GM21723 (cell line): ENCODE results near the gene PM20D1.

ENCODE experiments used
- ATAC-seq: cut with Tn5 transposase; IDR thresholded peaks from one replicate; pipeline ENCODE4 v1.9.1; 2021; ENCODE audit warnings: mild to moderate bottlenecking, moderate library complexity; ENCODE audit not compliant: unreplicated experiment

Gene PM20D1

DNA sequence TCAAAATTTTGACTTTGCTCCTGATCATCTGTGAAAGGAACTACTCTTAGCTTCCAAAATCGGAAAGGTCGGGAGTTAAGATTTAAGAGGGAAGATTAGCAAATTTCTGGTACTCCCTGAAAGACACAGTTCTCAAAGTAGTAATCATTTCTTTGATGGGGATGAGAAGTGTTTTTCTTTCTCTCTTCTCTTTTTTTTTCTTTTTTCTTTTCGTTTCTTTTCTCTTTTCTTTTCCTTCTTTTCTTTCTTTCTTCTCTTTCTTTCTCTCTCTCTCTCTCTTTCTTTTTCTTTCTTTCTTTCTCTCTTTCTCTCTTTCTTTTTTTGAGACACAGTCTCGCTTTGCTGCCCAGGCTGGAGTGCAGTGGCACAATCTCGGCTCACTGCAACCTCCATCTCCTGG is 69.6 kb downstream of the PM20D1 start:
- no peak for ATAC-seq
